IMR-90 (cell line): Measurements from ENCODE around the gene MTOR. TPM values are rescaled to one million over a fixed set of nuclear protein-coding genes. Genes with fewer than 3 reads are reported as not detected.

Experiments used
- ATAC-seq: fragments of 200-7000 bp; cut with Tn5 transposase; 2 replicates; pipeline ENCODE4 v1.9.1; 2020; ENCODE audit warnings: low read depth, mild to moderate bottlenecking, moderate library complexity
- BruUV-seq: library from RNA; stranded (reverse); fragments of 400-500 nt; replicated peaks from 2 replicates; lab custom pipeline; 2021; lab: Mats Ljungman, UMichigan
- CTCF ChIA-PET: fragments of 300-600 bp; formaldehyde crosslinking; extraction: SDS; loops from one replicate; lab custom pipeline; 2021; ENCODE audit warnings: antibody characterized with exemption; lab: Yijun Ruan, JAX
- POLR2A ChIA-PET: fragments of 300-600 bp; sonication (Branson Sonifier 250); formaldehyde crosslinking; loops from one replicate; lab custom pipeline; 2022; ENCODE audit warnings: antibody characterized with exemption; ENCODE audit not compliant: unreplicated experiment; lab: Charles Lee
- DNase-seq: peaks from one replicate; pipeline ENCODE4 v3.0.0; 2013
- H2AFZ ChIP-seq: replicated peaks from 2 replicates; pipeline ENCODE3; 2013; ENCODE audit warnings: low read length, mild to moderate bottlenecking; ENCODE audit not compliant: poor library complexity
- H2AK5ac ChIP-seq: 2 replicates; pipeline ENCODE4 v1.6.1; 2013; ENCODE audit warnings: low read depth, low read length, inconsistent platforms
- H2AK9ac ChIP-seq: replicated peaks from 2 replicates; pipeline ENCODE3; 2013; ENCODE audit warnings: mild to moderate bottlenecking, low read depth, low read length, moderate library complexity; ENCODE audit not compliant: poor library complexity
- H2BK120ac ChIP-seq: 2 replicates; pipeline ENCODE4 v1.6.1; 2013; ENCODE audit warnings: low read depth, low read length, inconsistent platforms
- H2BK15ac ChIP-seq: 3 replicates; pipeline ENCODE4 v1.6.1; 2013; ENCODE audit warnings: low read depth, low read length, inconsistent platforms
- H2BK20ac ChIP-seq: 2 replicates; pipeline ENCODE4 v1.6.1; 2013; ENCODE audit warnings: low read depth, mild to moderate bottlenecking, inconsistent platforms, low read length, moderate library complexity
- H2BK5ac ChIP-seq: 2 replicates; pipeline ENCODE4 v1.6.1; 2013; ENCODE audit warnings: mild to moderate bottlenecking, low read depth, low read length, inconsistent platforms; ENCODE audit not compliant: poor library complexity, severe bottlenecking
- H3K14ac ChIP-seq: replicated peaks from 2 replicates; pipeline ENCODE4 v1.6.1; 2013; ENCODE audit warnings: low read depth, low read length, inconsistent platforms
- H3K18ac ChIP-seq: 2 replicates; pipeline ENCODE4 v1.6.1; 2013; ENCODE audit warnings: low read depth, low read length, control low read depth
- H3K23ac ChIP-seq: 2 replicates; pipeline ENCODE4 v1.6.1; 2013; ENCODE audit warnings: low read depth, low read length, inconsistent platforms
- H3K27ac ChIP-seq: 2 replicates; pipeline ENCODE4 v1.5.1; 2013; ENCODE audit warnings: mild to moderate bottlenecking, control low read depth, low read length; ENCODE audit not compliant: insufficient read depth
- H3K27me3 ChIP-seq: 2 replicates; pipeline ENCODE4 v1.6.1; 2013; ENCODE audit warnings: low read length; ENCODE audit not compliant: control insufficient read depth, insufficient read depth
- H3K36me3 ChIP-seq: 2 replicates; pipeline ENCODE4 v1.6.1; 2013; ENCODE audit warnings: low read length, mixed read lengths; ENCODE audit not compliant: control insufficient read depth, insufficient read depth
- H3K4ac ChIP-seq: 2 replicates; pipeline ENCODE4 v1.6.1; 2013; ENCODE audit warnings: low read depth, low read length, inconsistent platforms
- H3K4me1 ChIP-seq: 2 replicates; pipeline ENCODE4 v1.6.1; 2013; ENCODE audit warnings: low read length, mixed read lengths; ENCODE audit not compliant: control insufficient read depth, insufficient read depth
- H3K4me2 ChIP-seq: 2 replicates; pipeline ENCODE4 v1.6.1; 2013; ENCODE audit warnings: low read depth, mild to moderate bottlenecking, control low read depth, low read length, moderate library complexity
- H3K4me3 ChIP-seq: 2 replicates; pipeline ENCODE4 v1.5.1; 2013; ENCODE audit warnings: low read depth, mild to moderate bottlenecking, control low read depth, low read length, moderate library complexity; ENCODE audit not compliant: insufficient read depth
- H3K56ac ChIP-seq: 2 replicates; pipeline ENCODE4 v1.6.1; 2013; ENCODE audit warnings: low read length, inconsistent platforms; ENCODE audit not compliant: insufficient read depth; ENCODE audit errors: extremely low read depth
- H3K79me1 ChIP-seq, 2 experiments: 2 replicates each; pipeline ENCODE4 v1.6.1; 2013; ENCODE audit warnings: low read length in 2 of 2, inconsistent platforms in 1 of 2, low read depth in 1 of 2
- H3K9ac ChIP-seq: 2 replicates; pipeline ENCODE4 v1.6.1; 2013; ENCODE audit warnings: low read depth, low read length, control low read depth
- H3K9me1 ChIP-seq: 2 replicates; pipeline ENCODE4 v1.6.1; 2013; ENCODE audit warnings: low read length, inconsistent platforms; ENCODE audit not compliant: insufficient read depth
- H3K9me3 ChIP-seq: 2 replicates; pipeline ENCODE4 v1.6.1; 2013; ENCODE audit warnings: low read length; ENCODE audit not compliant: control insufficient read depth, insufficient read depth
- H4K20me1 ChIP-seq: 2 replicates; pipeline ENCODE4 v1.6.1; 2013; ENCODE audit warnings: low read length, inconsistent platforms; ENCODE audit not compliant: insufficient read depth
- H4K5ac ChIP-seq: 2 replicates; pipeline ENCODE4 v1.6.1; 2013; ENCODE audit warnings: mild to moderate bottlenecking, low read depth, low read length, control low read depth
- H4K8ac ChIP-seq, 2 experiments: 2 replicates each; pipeline ENCODE4 v1.6.1; 2013; ENCODE audit warnings: low read depth in 2 of 2, low read length in 2 of 2, control low read depth in 1 of 2, inconsistent platforms in 1 of 2
- H4K91ac ChIP-seq: 2 replicates; pipeline ENCODE4 v1.6.1; 2013; ENCODE audit warnings: low read depth, low read length, inconsistent platforms; ENCODE audit not compliant: insufficient read depth
- BHLHE40 ChIP-seq: fragments of 150-350 bp; IDR thresholded peaks from 2 replicates; pipeline ENCODE4 v1.6.1; 2016; ENCODE audit warnings: mild to moderate bottlenecking, low read depth, low read length
- CEBPB ChIP-seq: IDR thresholded peaks from 2 replicates; pipeline ENCODE4 v1.6.1; 2012; ENCODE audit warnings: low read depth, low read length, improper control_type of control experiment
- CHD1 ChIP-seq: IDR thresholded peaks from 2 replicates; pipeline ENCODE4 v1.6.1; 2012; ENCODE audit warnings: low read depth, low read length, improper control_type of control experiment
- ELK1 ChIP-seq: fragments of 150-350 bp; IDR thresholded peaks from 2 replicates; pipeline ENCODE4 v1.6.1; 2016; ENCODE audit warnings: low read depth, mild to moderate bottlenecking, low read length, moderate library complexity, borderline replicate concordance
- MAFK ChIP-seq: IDR thresholded peaks from 2 replicates; pipeline ENCODE4 v1.6.1; 2012; ENCODE audit warnings: low read depth, low read length, improper control_type of control experiment
- MAZ ChIP-seq: IDR thresholded peaks from 2 replicates; pipeline ENCODE4 v1.6.1; 2012; ENCODE audit warnings: low read depth, mild to moderate bottlenecking, low read length, improper control_type of control experiment, moderate library complexity, borderline replicate concordance
- MXI1 ChIP-seq: IDR thresholded peaks from 2 replicates; pipeline ENCODE4 v1.6.1; 2012; ENCODE audit warnings: low read depth, mild to moderate bottlenecking, low read length, moderate library complexity, borderline replicate concordance
- SMC3 ChIP-seq: fragments of 150-350 bp; IDR thresholded peaks from 2 replicates; pipeline ENCODE4 v1.6.1; 2016; ENCODE audit warnings: low read depth, mild to moderate bottlenecking, antibody characterized with exemption, low read length, moderate library complexity
- USF2 ChIP-seq: fragments of 150-350 bp; IDR thresholded peaks from 2 replicates; pipeline ENCODE4 v1.6.1; 2017; ENCODE audit warnings: mild to moderate bottlenecking, antibody characterized with exemption, low read length, low read depth
- WGBS, 2 experiments: methylation state at CpG; one replicate each; pipeline versions ENCODE4 v1.1.5 to v1.1.7; 2013; ENCODE audit warnings: missing lambda C conversion rate in 2 of 2; ENCODE audit not compliant: insufficient read length in 1 of 2; ENCODE audit errors: extremely low coverage in 2 of 2; 5-methylcytosine and 5-hydroxymethylcytosine counted together
- dilution Hi-C: fragments of 300-500 bp; cut with HindIII; formaldehyde crosslinking; loops from one replicate; pipeline ENCODE4 v1.14.3; 2018; ENCODE audit warnings: low sequenced_read_pairs; ENCODE audit not compliant: unreplicated experiment
- in situ Hi-C: fragments of 300-500 bp; cut with MboI; formaldehyde crosslinking; loops from 3 replicates; pipeline ENCODE4 v1.14.3; 2019; ENCODE audit warnings: low sequenced_read_pairs, inconsistent platforms, mixed read lengths
- intact Hi-C: fragments of 100-400 bp; cut with micrococcal nuclease; formaldehyde crosslinking; loops from 2 replicates; pipeline ENCODE4 v1.10.0; 2022
- polyA plus RNA-seq, 3 experiments: library from polyadenylated mRNA; depleted of rRNA; stranded (reverse); fragments of >200 nt; gene quantifications; 2 replicates each; pipeline ENCODE4 v1.2.3, GENCODE V29; 2012; ENCODE audit warnings: low replicate concordance in 1 of 3
- total RNA-seq: library from RNA; depleted of rRNA; stranded (reverse); fragments of >200 nt; gene quantifications from 2 replicates; pipeline ENCODE4 v1.2.3, GENCODE V29; 2012

Gene MTOR
- total and polyA plus RNA-seq, 2 of the 4 experiments (the other 2 are of a cell fraction) = 19.2 to 36.7 TPM

- no peak for DNase-seq
- Histone ChIP-seq H3K4me2 (no peak overlapping the region), H4K5ac (no peak overlapping the region), H3K9ac (no peak overlapping the region), H3K4me3 (no peak overlapping the region), H3K56ac (no peak overlapping the region), H4K8ac (no peak overlapping the region), H3K9me1 (no peaks in the 10 kb centered on the region), H4K91ac (no peak overlapping the region), H2BK15ac (no peak overlapping the region), H2AK9ac (no peak overlapping the region), H3K14ac (no peak overlapping the region), H3K18ac (no peak overlapping the region), H2AFZ (no peak overlapping the region), H3K4me1 (no peaks in the 10 kb centered on the region), H2BK120ac (no peak overlapping the region), H3K4ac (no peak overlapping the region), H2BK20ac (no peak overlapping the region), H3K36me3 (peaks cover 58% of the 10 kb centered on the region), H3K27ac (no peak overlapping the region), H2BK5ac (no peak overlapping the region), H3K9me3 (no peaks in the 10 kb centered on the region), H3K27me3 (no peaks in the 10 kb centered on the region), H2AK5ac (no peak overlapping the region), H3K79me1 (no peaks in the 10 kb centered on the region), H4K20me1 (no peaks in the 10 kb centered on the region), H3K23ac (no peak overlapping the region)
- ChIA-PET CTCF (no interaction called here), POLR2A (no interaction called here)
- ATAC-seq = no peak
- no peak for TF ChIP-seq MAZ
- TF ChIP-seq USF2 = no peak
- TF ChIP-seq MAFK = no peak
- no peak for TF ChIP-seq BHLHE40
- TF ChIP-seq SMC3 = no peak
- no peak for TF ChIP-seq MXI1
- TF ChIP-seq CHD1 = no peak
- TF ChIP-seq ELK1 = no peak
- no peak for TF ChIP-seq CEBPB
- dilution Hi-C loops (no loop called here), intact Hi-C loops (no loop called here), in situ Hi-C loops (no loop called here)
- WGBS, 2 experiments = 100% methylated on average over 4 of the region's 7 CpGs; no CpG with 5 or more reads in 1 of the 2 experiments
- BruUV-seq = no TSS peak
Observed at GRCh38 chr1:11238311-11238710, 24.0 kb downstream of the MTOR start.
